Measurements from ENCODE around the gene PDE7B.

- TF ChIP-seq CTCF (conservative IDR thresholded peaks at IDR 0.05; ENCODE audit: low read length) (no peak), EZH2phosphoT487 (IDR thresholded peaks at IDR 0.05; ENCODE audit: borderline replicate concordance) (no peak)
These were observed 232.0 kb downstream of the PDE7B start for GRCh38 chr6:136083540-136083939.
